ENCODE measurements around the gene ANO10.
A peak's percentile ranks its signal among the peaks of the same experiment; 100 is the strongest.
"Not testable (repeated sequence)": the region's sequence is repeated elsewhere in the genome, so short reads cannot be mapped to it uniquely, and the experiment has no call there.

The ANO10 gene, protein sequence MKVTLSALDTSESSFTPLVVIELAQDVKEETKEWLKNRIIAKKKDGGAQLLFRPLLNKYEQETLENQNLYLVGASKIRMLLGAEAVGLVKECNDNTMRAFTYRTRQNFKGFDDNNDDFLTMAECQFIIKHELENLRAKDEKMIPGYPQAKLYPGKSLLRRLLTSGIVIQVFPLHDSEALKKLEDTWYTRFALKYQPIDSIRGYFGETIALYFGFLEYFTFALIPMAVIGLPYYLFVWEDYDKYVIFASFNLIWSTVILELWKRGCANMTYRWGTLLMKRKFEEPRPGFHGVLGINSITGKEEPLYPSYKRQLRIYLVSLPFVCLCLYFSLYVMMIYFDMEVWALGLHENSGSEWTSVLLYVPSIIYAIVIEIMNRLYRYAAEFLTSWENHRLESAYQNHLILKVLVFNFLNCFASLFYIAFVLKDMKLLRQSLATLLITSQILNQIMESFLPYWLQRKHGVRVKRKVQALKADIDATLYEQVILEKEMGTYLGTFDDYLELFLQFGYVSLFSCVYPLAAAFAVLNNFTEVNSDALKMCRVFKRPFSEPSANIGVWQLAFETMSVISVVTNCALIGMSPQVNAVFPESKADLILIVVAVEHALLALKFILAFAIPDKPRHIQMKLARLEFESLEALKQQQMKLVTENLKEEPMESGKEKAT

DNA sequence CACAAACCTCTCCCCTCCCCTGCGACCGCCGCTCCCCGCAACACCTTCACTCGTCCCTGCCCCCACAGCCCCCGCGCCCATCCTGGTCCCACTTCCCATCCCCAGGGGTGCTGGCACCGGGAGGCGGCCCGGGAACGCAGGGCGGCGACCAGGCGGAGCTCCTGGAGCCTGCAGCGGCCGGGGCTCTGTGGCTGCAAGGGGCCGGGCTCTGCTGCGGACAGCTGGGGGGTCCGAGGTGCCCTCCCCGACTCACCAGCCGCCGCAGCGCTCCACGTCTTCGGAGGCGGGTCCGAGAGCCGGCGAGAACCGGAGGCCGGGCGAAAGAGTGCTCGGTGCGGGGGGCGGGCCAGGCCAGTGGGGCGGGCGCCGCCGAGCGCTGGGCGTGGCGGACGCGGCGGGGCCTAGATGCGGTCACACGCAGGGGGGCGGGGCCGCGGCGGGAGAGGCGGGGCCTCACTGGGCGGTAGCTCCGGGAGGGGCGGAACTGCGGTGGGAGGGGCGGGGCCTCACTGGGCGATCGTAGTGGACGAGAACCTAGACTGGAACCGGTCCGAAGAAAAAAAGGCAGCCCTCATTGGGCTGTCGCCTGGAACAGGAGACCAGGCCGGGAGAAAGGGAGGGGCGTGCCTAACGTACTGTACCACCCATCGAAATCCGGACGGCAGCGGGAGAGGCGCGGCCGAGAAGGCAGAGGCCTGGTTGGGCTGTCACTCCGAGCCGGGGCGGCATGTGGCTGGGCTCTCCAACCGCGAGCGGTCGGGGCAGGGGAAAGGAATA, at the start of gene ANO10:
Gene ANO10 (minus strand): TSS at position 356 of the 777 bp plus-strand sequence. CDS start 16,159 bp downstream, outside the sequence.
- DNase-seq, result peak; percentile 90

DNA sequence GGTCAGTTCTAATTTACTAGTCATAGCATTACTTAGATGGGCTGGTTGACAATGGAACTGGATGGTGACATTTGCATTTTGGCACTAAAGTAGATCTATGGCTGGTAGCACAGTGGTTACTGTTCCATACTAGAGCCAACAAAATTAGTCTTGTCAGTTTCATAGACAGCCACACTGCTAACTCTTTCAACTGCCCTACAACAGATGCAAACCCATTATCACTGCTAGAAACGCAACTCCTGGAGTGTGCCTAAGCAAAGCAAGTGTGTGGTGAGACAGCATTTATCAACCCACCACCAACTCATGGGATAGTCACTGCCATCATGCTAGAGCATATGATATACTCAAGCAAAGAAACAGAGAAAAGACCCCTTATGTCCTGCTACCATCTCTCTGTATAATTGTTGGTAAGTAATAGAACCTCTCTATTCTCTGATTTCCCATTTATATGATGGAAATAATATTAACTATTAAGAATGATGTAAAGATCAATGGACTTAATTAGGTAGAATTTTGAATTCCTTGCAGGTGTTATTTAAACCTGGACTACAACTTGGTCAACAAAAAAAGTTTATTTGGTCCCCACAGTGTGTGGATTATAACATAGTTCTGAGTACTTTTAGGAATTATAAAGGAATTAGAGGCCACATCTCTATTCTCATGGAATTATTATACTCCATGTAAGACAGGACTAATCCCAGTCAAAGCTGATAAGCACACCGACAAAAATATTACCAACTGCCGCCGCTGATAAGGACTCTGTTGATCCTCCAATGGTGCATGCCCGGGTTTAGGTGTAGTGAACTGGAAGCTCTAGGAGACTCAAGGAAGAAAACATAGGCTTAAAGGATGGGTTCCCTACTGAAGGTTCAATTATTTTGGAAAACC, 49.1 kb upstream of the ANO10 start:
- no peak for DNase-seq

DNA sequence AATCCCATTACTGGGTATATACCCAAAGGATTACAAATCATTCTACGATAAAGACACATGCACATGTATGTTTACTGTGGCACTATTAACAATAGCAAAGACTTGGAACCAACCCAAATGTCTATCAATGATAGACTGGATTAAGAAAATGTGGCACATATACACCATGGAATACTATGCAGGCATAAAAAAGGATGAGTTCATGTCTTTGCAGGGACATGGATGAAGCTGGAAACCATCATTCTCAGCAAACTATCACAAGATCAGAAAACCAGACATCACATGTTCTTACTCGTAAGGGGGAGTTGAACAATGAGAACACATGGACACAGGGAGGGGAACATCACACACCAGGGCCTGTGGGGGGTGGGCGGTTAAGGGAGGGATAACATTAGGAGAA, 43.2 kb upstream of the ANO10 start:
- DNase-seq, result not testable (repeated sequence)

DNA sequence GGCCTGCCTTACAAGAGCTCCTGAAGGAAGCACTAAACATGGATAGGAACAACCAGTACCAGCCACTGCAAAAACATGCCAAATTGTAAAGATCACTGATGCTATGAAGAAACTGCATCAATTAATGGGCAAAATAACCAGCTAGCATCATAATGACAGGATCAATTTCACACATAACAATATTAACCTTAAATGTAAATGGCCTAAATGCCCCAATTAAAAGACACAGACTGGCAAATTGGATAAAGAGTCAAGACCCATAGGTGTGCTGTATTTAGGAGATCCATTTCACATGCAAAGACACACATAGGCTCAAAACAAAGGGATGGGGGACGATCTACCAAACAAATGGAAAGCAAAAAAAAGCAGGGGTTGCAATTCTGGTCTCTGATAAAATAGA, 39.6 kb upstream of the ANO10 start:
- not testable (repeated sequence) for DNase-seq

DNA sequence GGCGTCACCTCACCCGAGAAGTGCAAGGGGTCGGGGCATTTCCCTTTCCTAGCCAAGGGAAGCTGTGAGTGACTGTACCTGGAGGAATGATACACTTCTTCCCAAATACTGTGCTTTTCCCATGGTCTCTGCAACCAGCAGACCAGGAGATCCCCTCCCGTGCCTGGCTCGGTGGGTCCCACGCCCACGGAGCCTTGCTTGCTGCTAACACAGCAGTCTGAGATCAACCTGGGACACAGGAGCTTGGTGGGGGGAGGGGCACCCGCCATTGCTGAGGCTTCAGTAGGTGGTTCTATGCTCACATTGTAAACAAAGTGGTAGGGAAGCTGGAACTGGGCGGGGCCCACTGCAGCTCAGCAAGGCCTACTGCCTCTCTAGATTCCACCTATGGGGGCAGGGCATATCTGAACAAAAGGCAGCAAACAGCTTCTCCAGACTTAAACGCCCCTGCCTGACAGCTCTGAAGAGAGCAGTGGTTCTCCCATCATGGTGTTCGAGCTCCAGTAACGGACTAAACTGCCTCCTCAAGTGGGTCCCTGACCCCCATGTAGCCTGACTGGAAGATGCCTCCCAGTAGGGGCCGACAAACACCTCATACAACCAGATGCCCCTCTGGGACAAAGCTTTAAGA, 37.6 kb upstream of the ANO10 start:
- no peak for DNase-seq

DNA sequence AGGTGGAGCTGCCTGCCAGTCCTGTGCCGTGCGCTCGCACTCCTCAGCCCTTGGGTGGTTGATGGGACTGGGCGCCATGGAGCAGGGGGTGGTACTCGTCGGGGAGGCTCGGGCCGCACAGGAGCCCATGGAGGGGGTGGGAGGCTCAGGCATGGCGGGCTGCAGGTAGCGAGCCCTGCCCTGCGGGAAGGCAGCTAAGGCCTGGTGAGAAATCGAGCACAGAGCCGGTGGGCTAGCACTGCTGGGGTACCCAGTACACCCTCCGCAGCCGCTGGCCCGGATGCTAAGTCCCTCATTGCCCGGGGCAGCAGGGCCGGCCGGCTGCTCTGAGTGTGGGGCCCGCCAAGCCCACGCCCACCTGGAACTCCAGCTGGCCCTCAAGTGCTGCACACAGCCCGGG, 34.6 kb upstream of the ANO10 start:
- DNase-seq, result not testable (repeated sequence)

DNA sequence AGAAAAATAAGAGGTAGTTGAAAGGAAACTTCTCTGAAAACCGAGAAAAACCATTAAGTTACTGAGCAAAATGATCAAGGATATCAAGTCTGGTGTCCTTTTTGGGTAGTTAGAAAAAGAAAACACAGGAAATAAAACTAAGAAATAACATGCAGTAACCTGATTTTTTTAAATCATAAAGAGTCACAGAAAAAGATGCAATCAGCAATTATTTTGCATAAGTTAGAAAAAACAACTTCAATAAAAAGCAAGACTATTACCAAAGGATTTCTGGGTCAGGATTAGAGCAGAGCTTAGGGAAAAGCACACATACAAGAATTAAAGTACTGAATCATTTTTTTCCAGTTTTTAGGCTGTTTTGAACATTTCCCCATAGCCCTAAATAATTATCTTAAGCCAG, 28.5 kb upstream of the ANO10 start:
- no peak for DNase-seq

DNA sequence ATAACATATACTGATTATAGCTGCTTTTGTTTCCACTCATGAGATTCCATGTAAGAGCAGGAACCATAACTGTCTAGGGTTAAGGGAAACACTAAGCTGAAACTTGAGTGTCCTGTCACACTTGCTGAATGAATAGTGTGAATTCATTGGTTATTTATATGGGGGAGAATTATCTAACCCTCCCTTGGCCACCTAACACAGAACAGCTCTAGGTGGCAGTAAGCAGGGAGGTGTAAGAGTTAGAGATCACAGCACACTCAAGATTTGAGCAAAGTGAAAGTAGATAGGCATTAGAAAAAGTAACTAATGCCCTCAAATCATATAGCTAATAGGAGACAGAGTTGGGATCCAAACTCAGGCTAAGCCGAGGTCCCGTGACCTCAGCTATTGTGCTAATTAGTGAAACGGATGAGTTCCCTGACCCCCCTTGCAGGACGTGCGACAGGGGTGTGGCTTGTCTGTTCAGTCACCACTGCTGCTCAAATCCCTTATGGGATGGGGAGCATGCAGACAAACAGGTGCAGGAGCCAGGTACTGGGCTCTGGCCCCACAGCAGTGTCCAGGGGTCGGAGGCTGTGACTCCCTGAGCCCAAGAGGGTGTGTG, 27.7 kb upstream of the ANO10 start:
- DNase-seq, result no peak

DNA sequence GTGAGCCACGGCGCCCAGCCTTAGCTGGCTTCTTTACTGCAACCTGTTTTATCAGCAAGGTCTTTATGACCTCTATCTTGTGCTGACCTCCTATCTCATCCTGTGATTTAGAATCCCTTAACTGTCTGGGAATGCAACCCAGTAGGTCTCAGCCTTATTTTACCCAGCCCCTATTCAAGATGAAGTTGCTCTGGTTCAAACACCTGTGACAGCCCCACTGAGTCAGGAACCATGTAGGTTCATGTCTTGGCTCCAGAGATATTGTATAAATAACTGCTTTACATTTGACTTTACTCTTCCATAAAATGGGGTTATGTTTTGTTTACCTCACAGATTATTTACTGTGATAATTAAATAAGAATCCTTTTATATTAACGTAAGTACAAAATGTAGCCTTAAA, 27.1 kb upstream of the ANO10 start:
- DNase-seq, result no peak

DNA sequence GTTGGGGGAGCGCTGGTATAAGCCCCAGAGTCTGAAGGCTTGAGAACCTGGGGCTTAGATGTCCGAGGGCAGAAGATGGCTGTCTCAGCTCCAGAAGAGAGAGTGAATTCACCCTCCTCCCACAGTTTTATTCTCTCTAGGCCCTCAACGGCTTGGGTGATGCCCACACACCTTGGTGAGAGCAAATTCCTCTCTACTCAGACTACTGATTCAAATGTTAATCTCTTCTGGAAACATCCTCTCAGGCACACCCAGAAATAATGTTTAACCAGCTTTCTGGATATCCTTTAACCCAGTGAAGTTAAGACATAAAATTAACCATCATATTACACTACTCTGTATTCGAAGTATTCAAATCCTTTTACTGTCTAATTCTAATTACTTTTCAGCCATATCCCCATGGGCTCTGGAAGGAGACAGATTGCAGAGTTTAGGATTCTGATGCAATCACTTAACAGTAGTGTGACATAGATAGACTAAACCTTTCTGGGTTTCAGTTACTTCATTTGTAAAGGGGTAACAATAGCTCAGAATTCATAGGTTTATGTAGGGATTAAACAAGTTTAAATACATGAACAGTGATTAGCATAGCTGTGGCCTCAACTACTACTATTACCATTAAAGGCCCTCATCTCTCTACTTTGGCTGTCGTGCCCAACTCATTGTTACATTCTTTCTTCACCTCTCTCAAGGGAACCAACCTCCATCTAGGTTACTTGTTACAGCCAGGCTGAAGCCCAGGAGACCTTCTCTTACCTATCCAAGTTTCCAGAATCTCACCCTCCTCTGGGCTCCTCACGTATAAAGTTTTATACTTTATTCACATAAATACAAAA, 25.7 kb upstream of the ANO10 start:
- no peak for DNase-seq

DNA sequence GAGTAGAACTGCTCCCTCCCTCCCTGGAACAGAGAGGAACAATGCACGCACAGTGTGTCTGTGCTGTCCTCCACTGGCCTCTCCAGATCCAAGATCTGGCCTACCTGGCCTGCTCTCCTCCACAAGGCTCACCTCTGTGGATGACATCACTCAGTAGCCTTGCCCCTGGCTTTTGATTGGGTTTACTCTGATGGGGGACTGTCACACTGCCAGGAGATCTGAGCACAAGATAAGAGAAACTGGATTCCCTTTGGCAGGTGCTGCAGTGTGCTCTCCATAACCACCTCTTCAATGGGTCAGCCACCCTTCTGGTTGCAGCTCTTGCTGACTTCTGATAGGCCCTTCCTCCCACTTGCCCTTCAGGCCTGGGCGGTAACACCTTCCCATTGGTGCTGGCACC, 22.6 kb upstream of the ANO10 start:
- DNase-seq, result no peak

DNA sequence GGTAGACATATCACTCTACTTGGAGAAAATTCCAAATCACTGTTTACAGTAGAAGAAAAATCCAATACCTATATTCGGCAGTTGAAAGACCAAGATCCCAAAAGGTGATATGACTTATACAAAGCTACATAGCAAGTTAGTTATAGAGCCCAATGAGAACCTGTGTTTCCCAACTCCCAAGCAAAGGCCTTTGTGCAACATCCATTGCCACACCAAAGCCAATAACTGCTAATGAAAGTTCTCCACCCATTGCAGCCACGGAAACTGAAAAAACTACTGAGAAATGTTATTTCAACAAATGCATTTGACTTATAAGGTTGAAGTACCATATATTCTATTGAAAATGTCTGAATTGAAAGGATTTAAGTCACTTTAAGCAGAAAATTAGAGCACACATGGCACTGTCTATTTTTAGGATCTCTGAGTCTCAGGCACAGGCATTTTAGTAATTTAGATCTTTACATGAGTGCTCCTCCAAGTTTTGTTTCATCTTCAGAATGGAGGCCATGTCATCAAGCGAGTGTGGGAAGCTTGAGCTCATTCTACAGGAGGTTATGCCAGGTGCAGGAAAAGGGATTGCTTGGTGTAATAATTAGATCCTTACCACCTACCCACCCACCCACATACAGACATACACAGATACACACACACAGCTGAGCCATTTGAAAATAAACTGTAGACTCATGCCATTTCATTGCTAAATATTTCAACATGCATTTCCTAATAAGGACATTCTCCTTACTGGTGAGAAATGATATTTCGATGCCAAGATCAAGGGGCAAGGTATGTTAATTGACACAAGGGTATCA, 19.7 kb upstream of the ANO10 start:
- no peak for DNase-seq

DNA sequence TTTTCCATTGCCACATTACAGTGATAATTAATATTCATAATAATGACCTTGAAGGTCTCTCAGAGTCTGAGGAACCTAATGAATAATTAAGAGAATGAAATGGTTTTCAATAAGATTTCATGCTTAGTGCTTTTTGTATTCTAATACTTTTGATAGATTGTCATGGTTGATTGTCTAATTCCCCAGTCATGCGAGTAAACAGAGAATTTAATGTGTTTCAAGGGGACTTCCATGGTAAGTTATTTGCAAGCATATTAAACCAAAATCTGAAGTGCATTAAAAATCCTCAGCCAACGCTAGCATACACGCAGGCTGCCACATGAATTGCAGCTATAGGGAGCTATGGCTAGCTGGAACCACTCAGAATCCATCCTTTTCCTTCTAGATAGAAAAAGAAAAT, 18.9 kb upstream of the ANO10 start:
- peak; percentile 40 for DNase-seq

DNA sequence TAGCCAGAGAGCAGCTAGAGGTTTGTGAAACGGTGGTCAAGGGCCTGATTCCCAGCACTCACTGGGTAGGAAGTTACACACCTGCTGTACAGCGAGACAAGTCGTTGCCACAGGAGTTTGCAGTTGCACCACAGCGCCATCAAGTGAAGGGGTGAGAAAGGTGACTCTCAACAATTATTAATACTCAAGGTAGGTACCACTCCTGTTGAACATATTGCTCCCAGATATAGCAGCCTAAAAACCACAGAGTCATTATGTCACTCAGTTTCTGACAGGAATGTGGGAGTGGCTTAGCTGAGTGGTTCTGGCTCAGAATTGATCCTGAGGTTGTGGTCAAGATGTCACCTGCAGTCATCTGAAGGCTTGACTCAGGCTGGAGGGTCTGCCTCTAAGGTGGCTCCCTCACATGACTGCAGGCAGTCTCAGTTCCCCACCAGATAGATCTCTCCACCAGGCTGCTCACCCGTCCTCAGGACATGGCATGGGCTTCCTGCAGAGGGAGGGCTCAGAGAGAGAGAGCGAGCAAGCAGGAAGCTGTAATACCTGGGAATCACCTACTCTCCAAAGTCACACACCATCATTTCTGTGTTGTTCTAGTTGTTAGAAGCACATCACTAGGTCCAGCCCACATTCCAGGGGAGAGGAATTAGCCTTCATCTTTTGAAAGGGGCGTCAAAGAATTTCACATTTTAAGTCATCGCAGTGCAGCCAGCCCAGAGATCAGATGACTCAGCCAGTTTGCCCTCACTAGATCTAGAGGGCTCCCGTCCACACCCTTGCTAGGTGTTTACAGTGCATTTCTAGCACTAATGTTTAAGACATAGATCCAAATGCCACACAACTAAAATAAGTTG, 17.0 kb upstream of the ANO10 start:
- DNase-seq, result no peak

DNA sequence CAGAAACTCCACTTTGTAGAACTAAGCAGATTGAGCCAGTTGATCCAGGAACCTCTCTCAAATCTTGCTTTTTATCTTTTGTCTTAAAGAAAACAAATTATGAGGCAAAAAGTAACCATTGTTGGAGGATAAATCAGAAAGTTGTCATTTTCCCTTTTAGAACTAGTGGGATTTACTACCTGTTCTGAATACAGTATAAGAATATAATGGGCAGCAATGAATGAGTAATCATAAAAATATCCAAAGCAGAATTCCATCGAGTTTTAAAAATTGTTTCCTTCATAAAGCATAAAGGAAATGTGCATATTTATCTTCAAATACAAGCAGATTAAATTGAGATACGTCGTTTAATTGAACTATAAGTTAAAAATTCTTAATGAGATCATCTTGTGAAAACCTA, 15.9 kb upstream of the ANO10 start:
- no peak for DNase-seq

DNA sequence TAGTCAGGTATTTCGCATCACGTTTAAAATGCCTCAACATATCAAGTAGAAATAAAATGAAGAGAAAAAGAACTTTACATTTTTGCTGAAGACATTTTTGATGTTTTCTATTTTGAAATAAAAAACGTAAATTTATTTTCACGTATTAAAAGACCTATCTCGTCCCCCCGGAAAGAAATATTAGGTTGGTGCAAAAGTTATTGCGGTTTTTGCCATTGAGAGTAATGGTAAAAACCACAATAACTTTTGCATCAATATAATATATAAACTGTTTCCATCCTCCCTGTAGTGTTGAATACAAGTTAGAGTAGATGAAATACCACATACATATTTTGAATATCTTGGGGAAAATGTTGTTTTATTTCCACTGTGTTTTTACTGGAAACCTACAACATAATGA, 11.2 kb upstream of the ANO10 start:
- no peak for DNase-seq

DNA sequence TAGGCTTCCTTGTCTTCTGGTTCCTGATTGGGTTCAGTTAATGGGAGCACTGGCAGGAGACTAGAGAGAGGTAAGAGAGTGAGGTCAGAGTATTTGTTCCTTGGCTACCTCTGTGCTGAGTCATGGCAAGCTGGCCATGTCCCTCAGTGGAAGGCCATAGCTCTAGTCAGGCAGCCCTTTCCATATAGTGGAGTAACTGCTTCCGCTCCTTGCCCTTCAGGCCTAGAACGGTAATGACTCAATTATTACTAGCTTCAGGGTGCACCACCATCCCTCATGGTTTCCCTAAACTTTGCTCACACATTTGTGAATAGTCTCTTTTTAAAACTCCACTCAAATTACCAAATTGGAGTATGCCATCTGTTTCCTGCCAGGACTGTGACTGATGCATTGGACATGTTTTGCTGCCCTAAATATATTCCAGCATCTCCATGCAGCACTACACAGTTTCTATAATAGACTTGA, 10.5 kb upstream of the ANO10 start:
- DNase-seq, result no peak

DNA sequence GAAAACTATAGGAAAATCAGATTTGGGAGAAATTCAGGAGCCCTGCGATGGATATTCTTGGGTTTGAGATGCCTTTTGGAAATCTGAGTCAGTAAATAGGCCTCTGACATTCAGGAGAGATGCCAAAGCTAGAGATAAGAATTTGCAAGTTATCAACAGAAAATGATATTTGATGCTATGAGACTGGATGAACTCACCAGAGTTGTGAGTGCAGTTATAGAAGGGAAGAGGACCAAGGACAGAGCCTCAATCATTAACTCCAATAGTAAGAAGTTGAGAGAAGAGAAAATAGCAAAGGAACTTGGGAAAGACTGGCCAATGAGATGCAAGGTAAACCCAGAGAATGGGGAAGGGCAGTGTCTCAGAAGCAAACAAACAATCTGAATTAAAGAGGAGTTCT, 7.9 kb upstream of the ANO10 start:
- DNase-seq, result no peak

DNA sequence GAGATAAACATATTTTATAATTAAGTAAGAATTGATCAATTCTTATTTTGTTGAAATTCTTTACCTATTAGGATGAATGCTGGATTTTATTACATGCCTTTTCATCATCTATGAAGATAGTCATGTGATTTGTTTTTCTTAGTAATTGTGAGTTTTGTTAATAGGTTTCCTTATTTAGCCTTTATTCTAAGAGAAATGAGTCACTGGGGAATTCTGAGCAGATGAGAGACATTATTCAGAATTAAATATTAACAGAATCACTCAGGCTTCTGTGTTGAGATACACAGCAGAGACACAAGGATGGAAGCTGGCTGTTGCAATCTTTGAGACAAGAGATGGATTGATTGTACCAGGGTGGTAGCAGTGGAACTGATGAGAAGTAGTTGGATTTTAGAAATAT, 7.4 kb upstream of the ANO10 start:
- DNase-seq, result no peak
